Inferior parietal cortex (tissue), 1 donor: ENCODE measurements around the gene CLSTN2.

Experiments
- DNase-seq: peaks from one replicate; pipeline ENCODE4 v3.0.0-alpha.2; 2016; ENCODE audit errors: extremely low spot score

Gene CLSTN2

DNA sequence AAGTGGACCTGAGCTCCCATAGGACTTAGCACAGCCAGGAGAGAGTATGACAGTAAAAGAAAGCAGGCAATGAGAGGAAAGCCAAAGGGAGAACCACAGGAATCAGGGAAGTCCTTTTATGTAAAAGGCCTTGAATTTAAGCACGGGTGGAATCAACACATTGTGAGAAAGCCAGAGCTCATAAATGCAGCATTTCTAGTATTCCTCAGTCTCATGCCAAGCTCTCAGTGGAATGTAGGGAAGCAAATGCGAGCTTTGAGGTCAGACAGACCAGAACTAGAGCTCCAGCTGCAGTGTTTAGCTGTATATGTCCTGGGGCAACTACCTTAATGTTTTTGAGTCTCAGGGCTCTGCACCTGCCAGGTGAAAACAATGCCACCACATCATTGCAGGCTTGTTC lies 610.8 kb downstream of the CLSTN2 start:
- DNase-seq: no peak

DNA sequence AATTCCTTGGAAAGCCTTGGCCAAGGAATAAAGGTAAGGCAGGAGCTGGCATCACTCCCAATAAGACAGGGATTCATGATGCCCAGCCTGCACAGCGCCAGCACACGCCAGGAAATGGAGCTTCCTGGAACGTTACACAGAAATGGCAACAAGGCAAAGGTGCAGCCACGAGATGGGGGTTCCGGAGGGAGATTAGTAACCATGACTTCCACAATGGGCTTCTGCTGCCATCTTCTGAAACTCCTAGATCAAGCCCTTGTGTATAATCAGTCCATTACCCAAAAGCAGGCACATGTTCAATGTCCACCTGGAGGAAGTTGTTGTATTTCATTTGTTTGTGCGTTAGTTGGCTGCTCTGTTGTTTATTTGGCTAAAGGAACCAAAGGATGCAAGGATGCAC lies 611.7 kb downstream of the CLSTN2 start:
- no peak for DNase-seq

DNA sequence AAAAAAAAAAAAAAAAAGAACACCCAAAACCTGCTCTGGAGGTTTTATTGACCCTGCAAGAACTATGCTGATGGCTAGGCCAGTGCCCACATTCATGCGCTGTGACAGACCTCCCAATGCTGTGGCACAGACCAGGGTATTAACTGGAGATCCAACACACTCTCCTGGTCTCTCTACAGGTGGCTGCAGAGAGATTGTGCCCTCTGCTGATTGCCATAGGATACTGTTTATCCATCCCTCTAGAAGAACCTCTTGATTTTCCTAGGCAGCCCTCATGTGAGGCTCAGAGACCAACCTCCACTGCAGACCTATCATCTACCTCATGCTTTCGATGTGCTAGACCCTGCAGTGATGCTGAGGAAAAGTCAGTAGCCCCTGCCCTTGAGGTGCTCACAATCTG lies 617.4 kb downstream of the CLSTN2 start:
- no peak for DNase-seq

DNA sequence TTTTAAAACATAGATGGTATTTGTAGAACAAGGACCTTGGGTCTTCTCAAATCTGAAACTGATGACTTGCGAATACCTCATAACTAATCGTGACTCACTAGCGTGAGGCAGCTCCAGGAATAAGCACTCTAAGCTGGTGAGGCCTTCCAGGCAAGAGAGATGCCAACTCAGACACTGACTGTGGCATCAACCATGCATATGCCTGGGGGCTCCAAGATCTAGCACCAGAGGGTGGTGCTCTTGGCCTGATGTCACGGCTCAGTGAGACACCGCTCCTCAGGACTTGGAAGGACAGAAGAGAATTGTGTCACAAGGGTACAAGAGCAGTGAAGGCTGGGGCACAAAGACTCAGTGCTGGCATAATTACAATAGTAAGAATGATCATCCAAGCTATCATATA lies 617.9 kb downstream of the CLSTN2 start:
- no peak for DNase-seq

DNA sequence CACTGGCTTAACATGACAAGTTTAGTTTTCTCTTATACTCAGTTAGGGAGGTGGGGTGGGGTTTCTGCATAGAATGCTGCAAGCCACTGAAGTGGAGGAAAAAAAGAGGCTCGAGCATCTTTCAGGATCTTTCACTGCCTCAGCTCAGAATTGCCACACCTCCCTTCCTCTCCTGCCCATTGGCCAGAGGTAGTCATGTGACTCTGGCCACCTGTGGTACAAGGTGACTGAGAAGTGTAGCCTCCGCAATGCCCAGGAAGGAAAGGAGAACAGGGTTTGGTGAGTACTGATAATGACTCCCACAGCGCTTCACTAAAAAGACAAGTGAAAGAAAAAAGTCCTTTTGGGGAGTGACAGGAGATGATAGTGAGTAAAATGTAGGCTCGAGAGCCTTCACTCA lies 618.6 kb downstream of the CLSTN2 start:
- no peak for DNase-seq

DNA sequence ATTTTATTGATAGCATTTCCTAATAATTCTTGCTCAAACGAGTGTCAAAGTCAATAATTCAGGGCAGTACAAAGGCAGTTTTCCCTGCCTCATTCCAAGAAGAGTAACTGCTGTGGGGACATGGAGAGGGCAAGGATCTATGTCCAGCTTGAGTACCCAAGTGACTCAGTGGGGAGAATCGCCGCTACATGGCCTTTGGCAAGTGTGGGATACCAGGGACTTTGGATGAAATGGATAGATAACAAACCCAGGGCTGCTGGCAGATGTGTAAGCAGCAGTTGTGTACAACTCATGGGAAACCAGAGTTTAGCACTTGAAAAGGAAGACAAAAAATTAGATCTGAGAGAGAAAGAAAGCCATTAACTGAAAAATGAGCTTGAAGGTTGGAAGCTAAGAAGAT lies 620.7 kb downstream of the CLSTN2 start:
- no peak for DNase-seq

DNA sequence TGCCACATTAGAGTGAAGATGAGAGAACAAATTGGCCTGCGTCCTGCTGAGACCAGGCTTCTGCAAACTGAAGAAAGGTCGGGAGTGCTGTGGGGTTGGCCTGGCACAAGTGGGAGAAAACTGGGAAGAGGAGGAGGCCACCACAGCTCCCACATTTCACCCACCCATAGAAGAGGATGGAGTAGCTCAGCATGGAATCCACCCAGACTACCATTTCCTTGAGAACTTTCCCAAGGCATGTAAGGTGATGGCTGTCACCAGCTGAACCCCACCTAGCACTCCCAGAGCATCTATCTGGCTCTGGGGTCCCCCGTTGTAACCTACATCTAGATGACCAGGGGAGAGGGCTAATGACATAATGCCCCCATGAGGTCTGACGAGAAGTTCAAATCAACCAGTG lies 622.5 kb downstream of the CLSTN2 start:
- DNase-seq: no peak

DNA sequence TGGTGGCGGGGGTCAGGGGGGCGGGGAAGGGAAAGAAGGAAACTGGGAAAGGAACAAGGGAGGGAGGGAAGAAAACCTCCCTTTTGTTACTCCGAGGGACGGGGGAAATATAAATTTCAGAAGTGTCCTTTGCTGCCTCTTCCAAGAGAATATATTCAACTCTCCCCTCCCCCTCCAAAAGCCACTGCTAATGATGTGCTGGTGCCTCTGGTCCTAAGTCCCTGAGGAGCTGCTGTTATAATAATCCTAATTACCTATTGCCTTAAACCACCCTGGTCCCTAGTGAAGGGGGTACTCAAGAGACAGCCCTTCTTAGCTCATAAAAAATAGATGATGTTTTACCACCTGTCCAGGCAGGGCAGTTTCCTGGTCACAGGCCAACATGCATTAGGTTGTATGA lies 624.6 kb downstream of the CLSTN2 start:
- no peak for DNase-seq

DNA sequence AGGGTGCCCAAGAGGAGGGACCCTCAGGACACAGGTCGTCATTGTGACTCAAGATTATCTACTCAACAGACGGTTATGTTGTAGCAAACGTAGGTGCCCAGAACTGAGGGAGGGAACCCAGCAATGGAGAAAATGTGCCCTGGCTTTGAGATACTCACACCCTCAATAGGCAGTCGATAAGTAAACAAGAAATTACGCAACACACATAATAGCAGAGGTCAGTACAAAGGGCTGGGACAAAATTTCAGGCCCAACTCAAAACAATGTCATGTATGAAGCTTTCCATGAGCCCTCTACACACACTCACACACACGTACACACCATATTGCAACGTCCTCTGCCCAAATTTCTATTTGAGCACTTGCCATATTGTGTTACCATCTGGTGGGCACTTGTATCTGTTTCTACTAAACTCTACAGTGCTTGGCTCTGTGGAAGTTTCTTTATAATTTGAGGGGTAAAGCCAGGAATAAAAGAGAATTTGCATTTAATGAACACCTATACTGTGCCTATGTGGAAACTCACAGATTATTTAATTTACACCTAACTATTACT lies 628.3 kb downstream of the CLSTN2 start:
- no peak for DNase-seq

DNA sequence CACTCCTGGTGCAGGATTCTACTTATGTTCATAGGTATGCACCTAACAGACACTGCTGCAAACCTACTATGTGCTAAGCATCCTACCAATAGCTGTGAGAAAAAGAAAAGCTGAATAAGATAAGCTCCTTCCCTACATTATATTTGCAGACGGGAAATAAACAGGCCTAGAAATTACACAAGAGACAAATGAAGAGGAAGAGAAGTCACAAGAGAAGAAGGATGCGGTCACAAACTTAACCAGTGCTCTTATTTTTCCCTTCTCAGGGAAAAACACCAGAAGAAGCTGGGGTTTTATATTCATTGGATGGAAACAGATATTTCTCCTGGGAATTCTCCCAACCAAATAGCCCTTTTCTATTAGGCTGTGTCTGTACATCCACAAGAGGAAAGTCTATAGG lies 633.1 kb downstream of the CLSTN2 start:
- no peak for DNase-seq

DNA sequence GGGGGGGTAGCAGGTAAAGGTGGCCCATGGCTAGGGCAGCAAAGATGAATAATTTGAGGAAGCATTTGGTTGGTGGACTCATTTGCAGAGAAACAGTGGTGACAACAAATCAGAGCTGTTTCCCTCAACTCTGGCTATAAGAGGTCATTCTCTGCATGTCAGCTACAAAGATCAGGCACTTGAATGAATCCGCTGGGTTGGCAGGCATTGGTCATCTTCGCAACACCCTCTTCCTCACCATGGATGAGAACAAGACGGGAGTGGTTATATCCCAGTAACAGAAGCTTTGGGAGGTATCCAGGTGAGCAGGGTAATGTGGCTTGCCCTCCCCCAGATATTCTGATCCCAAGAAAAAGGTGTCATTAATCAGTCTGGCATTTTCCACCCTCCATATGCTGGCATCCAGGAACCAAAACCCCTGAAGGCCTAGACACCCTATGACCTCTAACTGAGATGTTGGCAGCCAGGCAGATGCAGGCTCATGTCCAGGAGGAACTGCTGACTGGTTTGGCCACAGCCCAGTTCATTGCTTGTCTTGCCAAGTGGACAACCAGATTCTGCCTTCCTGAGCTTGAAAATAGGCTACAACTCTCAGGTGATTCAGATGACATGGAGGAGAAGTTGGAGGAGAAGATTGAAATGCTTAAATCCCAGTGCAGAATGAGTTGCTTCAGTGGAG lies 634.0 kb downstream of the CLSTN2 start:
- no peak for DNase-seq

DNA sequence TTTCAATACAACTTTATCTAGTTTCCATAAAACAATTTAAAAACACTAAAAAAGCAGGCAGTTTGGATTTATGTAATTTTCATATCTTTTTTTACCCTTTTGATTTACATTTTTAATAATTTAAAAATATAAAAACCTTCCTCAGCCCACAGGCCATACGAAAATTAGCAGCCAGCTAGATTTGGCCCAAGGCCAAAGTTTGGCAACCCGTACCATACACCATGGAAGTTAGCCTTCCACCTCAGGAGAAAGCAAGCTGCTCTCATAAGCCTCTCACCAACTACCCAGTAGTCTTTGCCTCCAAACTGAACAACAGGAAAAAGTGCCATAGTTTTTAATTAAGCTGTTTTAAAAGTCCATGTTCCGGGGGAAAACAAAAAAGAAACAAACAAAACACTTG lies 635.6 kb downstream of the CLSTN2 start:
- DNase-seq: no peak

DNA sequence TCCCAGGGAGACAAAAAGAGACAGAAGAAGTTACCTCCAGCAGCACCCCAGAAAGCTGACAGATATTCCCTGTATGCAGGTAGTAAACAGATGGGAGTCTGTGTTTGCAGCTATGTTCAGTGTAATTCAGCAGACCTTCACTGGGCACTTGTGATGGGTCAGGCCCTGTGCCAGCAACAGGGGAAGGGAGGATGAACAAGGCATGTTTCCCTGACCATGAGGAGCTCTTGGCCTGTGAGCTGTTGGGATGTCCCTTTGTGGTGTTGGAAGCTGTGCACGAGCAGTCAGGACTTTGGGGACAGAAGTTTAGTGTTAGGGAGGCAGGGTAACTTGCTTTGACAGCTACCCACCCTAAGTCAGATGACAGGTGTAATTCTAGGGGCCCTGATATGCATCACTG lies 636.9 kb downstream of the CLSTN2 start:
- no peak for DNase-seq

DNA sequence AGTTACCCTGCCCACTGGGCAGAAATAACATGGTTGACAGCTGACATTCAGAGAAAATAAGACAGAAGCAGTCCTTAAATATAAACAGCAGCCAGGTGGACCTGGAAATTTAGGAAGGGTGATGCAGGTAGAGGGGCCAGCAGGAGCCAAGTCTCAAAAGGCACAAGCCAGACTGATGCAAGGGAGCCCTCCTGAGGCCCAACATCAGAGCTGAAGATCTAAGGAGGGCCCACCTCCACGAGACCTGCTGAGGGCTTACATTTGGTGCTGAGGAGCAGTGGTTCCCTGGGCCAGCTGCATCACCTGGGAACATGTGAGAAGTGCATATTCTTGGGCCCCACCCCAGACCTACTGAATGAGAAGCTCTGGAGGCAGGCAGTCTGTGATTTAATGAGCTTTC lies 637.3 kb downstream of the CLSTN2 start:
- no peak for DNase-seq

DNA sequence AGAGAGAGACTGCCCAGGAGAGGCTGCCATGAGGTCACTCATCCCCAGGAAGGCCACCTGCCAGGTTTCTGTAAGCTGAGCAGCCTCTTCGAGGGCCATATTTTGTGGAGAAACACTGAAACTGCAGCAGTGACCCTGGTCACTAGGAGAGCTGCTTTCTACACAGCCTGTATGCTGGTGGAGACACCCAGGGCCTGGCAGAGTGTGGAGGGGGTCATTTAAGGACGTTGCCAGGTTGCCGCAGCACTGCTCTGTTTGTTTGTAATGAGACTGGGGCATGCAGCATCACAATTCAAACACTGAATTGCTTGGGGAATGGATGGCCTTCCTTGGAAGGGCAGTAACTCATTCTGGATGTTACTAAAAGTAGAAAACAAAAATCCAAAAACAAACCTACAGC lies 638.0 kb downstream of the CLSTN2 start:
- no peak for DNase-seq

DNA sequence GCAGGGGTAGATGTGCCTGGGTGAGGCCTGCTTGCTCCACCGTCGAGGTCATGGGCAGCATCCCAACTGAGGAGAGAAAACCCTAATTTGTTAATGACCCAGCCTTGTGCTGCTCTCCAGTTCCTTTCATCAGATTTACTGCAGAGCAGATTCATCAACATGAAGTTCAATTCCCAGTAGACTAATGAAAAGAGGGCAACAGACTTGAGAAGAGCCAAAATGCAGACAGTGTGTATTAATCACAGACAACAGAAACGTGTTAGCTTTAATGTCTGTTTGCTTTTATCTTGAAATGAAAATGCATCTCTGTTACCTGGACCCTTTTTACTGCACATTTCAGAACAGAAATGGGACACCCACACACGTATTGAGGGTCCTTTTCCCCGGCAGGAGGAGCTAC lies 639.4 kb downstream of the CLSTN2 start:
- DNase-seq: no peak

DNA sequence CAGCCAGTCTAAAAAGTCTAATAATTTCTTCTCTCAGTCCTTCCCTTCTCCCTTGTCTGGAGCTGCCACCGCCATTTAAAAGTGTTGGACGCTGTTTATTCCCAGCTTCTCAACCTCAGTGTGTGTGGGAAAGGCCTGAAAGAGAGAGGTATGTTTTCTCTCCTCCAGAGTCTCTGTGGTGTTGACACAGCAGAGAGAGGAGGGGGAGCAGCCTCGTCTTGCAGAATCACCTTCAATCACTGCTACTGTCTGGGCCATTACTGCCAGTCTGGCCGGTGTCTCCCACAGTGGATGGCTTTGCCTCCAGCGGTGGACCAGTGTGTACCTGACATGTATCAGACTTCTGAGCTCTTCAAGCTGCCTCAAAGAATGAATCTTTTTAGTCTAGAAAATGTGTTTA lies 641.5 kb downstream of the CLSTN2 start:
- no peak for DNase-seq

DNA sequence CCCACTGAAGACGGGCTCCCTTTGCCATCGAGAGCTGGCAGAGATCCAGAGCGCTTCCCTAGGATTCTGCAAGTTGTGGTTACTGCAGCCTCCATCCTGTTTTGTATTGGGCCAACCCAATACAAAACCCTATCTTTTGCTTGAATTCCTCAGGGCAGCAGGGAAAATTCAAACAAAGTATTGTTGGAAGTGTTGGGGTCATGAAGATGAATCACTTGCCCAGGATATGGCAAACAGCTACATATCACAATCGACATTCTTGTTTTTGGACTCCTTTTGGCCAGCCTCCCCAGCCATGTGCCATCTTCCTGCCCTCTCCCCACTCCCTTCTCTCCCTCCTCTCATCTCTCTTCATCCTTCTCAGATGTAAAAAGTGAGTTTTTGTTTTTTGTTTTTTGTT lies 642.9 kb downstream of the CLSTN2 start:
- no peak for DNase-seq

DNA sequence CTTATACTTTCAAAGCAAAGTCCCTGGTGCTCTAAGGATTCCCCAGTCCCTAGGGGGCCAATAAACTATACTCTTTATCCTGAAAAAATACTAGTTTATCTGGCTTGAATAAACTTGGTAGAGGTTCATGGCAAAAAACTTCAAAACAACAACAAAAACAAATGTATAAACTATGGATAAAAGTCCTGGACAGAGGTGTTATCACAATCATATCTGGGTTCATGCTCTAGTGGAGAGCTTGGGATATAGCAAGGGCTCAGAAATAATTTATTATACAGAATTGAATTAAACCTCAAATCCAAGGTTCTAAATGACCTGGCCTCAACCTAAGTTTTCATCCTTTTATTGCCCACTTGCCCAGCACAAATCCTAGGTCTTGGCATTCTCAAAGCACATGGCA lies 644.3 kb downstream of the CLSTN2 start:
- no peak for DNase-seq

DNA sequence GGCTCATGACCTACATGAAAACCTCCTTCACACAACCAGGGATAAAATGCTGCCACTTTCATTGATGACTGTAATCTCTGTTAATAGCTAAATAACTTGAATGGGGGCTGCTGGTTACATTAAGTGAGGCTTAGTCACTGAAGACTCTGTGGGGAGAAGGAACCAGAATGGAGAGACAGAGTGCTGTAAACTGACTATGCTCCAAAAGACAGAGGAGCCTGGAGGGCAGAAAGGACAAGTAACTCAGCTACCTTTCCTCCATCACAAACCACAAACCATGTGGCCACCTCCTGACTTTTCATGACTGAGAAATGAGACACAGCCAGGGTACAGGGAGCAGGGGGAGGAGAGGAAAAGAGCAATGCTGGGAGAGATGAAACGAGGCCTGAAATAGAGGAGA lies 645.8 kb downstream of the CLSTN2 start:
- DNase-seq: no peak

DNA sequence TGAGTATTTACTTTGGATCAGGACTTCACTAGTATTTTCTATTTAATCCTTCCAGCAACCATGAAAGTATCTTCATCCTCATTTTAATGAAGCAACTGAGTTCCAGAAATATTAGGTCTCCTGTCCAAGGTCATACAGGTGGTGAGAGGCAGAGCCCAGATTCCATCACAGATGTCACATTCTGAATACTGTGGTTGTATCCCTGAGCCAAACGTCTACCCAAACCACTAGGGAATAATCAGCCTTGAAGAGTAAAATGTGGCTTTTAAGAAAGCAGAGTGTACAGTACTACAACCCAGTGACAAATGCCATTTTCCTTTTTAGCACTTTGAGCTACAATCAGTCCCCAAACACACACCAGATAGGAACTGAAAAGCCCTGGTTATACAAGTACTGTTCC lies 649.6 kb downstream of the CLSTN2 start:
- peak; percentile 38 for DNase-seq

DNA sequence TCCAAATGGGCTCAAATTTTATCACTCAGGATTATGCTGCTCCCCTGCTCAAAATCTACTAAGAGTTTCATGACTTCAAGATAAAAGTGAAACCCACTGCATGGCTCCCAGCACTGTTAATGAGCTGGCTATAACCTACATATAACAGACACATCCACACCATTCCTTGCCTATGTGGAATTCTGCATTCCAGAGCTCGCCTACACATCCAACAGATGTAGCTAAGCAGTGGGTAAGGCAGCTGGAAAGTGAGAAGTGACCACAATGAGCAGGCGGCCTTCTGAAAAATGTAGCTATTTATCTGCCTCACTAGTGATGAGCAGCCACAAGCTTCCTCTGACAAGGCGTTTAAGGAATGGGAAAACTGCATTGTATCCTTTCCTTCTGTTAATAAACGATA lies 650.8 kb downstream of the CLSTN2 start:
- no peak for DNase-seq

DNA sequence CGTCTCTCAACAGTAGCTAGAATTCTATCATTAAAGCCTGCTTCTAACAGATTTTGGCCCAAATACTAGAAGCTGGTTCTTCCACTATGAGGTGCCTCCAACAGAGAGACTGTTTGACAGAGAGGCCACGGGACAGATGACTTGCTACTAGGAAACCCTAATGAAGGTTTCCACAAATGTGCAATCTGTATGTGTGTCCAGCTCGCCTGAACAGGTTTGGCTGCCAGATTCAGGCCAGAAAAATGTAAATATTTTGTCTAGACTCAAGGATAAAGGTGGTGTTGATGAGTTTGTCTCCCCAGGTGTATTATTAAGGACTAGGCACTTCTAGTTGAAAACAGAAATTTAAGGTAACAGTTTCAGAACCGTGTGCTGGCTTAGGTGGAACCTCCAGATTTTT lies 651.3 kb downstream of the CLSTN2 start:
- no peak for DNase-seq

DNA sequence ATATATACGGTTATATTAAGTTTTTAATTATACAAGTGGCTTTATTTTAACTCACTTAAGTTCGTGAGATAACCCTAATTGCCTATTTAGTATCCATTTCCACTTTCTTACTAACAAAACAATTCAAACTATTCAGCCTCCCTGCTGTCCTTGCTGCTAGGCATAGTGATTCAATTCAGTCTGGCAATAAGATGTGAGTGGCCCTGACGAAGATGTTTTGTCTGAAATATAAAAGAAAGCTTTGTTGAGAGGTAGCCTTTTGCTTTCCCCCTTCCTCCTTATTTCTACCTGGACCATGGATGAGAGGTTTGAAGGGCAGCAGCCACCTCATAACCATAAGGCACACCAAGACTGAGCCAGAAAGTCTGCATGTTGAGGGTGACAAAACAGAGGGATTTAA lies 653.6 kb downstream of the CLSTN2 start:
- no peak for DNase-seq
